NT2/D1 (cell line): ENCODE data around the gene LRRC3.

Source experiments
- DNase-seq: peaks from one replicate; pipeline ENCODE4 v3.0.0-alpha.2; 2011; ENCODE audit warnings: low read depth, low spot score
- H3K27me3 ChIP-seq: 2 replicates; pipeline ENCODE4 v1.6.0; 2011; ENCODE audit warnings: mild to moderate bottlenecking; ENCODE audit not compliant: insufficient read length, insufficient read depth
- H3K36me3 ChIP-seq: 2 replicates; pipeline ENCODE4 v1.6.1; 2011; ENCODE audit warnings: mild to moderate bottlenecking, low read length, mixed read lengths; ENCODE audit not compliant: insufficient read depth, insufficient read length
- H3K4me1 ChIP-seq: 2 replicates; pipeline ENCODE4 v1.5.1; 2011; ENCODE audit not compliant: insufficient read depth, insufficient read length
- H3K4me3 ChIP-seq: 2 replicates; pipeline ENCODE4 v1.5.1; 2011; ENCODE audit warnings: low read depth; ENCODE audit not compliant: insufficient read length
- H3K9ac ChIP-seq: 2 replicates; pipeline ENCODE4 v1.6.0; 2011; ENCODE audit warnings: low read depth; ENCODE audit not compliant: insufficient read length
- H3K9me3 ChIP-seq: 2 replicates; pipeline ENCODE4 v1.5.1; 2011; ENCODE audit warnings: mild to moderate bottlenecking, low read length; ENCODE audit not compliant: insufficient read depth
- SUZ12 ChIP-seq: IDR thresholded peaks from 2 replicates; pipeline ENCODE4 v1.6.1; 2011; ENCODE audit not compliant: insufficient read length, insufficient read depth; ENCODE audit errors: extremely low read depth
- YY1 ChIP-seq: IDR thresholded peaks from 2 replicates; pipeline ENCODE4 v1.6.1; 2011; ENCODE audit not compliant: insufficient read length, insufficient read depth
- ZNF274 ChIP-seq: IDR thresholded peaks from 2 replicates; pipeline ENCODE4 v1.6.1; 2011; ENCODE audit warnings: mild to moderate bottlenecking, low read depth, low read length

LRRC3 gene

DNA sequence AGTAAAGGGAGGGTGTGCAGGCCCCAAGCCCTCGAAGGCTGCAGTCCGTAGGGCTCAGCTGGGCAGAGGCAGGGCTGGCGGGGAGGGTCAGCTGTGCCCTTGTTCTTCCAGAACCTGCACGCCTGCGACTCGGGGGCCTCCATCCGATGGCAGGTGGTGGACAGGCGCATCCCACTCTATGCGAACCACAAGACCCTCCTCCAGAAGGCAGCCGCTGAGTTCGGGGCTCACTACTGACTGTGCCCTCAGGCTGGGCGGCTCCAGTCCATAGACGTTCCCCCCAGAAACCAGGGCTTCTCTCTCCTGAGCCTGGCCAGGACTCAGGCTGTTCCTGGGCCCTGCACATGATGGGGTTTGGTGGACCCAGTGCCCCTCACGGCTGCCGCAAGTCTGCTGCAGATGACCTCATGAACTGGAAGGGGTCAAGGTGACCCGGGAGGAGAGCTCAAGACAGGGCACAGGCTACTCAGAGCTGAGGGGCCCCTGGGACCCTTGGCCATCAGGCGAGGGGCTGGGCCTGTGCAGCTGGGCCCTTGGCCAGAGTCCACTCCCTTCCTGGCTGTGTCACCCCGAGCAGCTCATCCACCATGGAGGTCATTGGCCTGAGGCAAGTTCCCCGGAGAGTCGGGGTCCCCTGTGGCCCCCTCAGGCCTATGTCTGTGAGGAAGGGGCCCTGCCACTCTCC, 13.6 kb upstream of the LRRC3 start:
- DNase-seq, result no peak
- no peaks in the 10 kb centered on the region for H3K27me3 ChIP-seq
- no peak for TF ChIP-seq SUZ12
- no peak for TF ChIP-seq YY1
- no peak for TF ChIP-seq ZNF274
- H3K9me3 ChIP-seq, result no peaks in the 10 kb centered on the region
- peaks cover 45% of the 10 kb centered on the region for H3K4me1 ChIP-seq
- H3K9ac ChIP-seq, result no peak overlapping the region
- H3K4me3 ChIP-seq, result no peak overlapping the region
- no peaks in the 10 kb centered on the region for H3K36me3 ChIP-seq

DNA sequence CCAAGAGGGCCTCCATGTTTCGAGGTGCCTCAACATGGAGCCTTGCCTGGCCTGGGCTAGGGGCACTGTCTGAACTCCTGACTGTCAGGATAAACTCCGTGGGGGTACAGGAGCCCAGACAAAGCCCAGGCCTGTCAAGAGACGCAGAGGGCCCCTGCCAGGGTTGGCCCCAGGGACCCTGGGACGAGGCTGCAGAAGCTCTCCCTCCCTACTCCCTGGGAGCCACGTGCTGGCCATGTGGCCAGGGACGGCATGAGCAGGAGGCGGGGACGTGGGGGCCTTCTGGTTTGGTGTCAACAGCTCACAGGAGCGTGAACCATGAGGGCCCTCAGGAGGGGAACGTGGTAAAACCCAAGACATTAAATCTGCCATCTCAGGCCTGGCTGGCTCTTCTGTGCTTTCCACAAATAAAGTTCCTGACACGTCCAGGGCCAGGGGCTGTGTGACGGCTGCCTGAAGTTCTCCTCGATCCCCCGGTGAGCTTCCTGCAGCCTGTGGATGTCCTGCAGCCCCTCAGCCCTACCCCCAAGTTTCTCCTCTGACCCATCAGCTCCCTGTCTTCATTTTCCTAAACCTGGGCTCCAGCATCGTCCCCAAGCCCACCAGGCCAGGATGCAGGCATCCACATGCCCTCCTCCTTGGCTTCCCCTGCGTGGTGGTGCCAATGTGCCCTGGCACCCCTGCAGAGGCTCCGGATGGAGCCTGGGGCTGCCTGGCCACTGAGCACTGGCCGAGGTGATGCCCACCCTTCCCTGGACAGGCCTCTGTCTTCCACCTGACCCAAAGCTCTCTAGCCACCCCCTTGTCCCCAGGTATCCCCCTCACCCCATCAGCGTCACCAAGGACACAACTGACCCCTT, 12.8 kb upstream of the LRRC3 start:
- no peak overlapping the region for H3K4me3 ChIP-seq
- no peaks in the 10 kb centered on the region for H3K9me3 ChIP-seq
- peaks cover 41% of the 10 kb centered on the region for H3K4me1 ChIP-seq
- H3K27me3 ChIP-seq, result no peaks in the 10 kb centered on the region
- no peaks in the 10 kb centered on the region for H3K36me3 ChIP-seq
- no peak overlapping the region for H3K9ac ChIP-seq
- no peak for DNase-seq
- TF ChIP-seq SUZ12 (no peak), YY1 (no peak), ZNF274 (no peak)

DNA sequence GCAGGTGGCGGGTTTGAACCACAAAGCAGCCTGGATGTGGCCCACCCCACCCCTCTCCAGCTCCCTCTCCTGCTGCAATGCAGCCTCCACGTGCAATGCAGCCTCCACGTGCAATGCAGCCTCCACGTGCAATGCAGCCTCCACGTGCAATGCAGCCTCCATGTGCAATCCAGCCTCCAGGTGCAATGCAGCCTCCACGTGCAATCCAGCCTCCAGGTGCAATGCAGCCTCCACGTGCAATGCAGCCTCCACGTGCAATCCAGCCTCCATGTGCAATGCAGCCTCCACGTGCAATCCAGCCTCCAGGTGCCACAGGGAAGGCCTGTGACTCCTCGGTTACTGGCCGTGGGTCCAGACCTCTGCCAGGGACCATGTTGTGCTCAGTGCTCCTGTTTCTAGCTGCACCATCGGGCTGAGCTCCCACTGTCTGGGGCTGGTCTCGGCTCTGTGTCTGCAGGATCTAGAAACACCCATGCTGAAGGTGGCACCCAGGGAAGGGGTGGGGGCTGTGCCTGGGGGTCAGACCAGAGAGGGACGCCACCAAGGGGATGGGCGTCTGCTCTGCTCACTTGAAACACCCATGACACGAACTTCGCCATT, 11.9 kb upstream of the LRRC3 start:
- H3K36me3 ChIP-seq, result no peaks in the 10 kb centered on the region
- no peak overlapping the region for H3K4me3 ChIP-seq
- H3K27me3 ChIP-seq, result no peaks in the 10 kb centered on the region
- no peak for DNase-seq
- no peaks in the 10 kb centered on the region for H3K9me3 ChIP-seq
- H3K9ac ChIP-seq, result no peak overlapping the region
- TF ChIP-seq SUZ12, result no peak
- TF ChIP-seq YY1, result no peak
- no peak for TF ChIP-seq ZNF274
- H3K4me1 ChIP-seq, result peaks cover 36% of the 10 kb centered on the region

DNA sequence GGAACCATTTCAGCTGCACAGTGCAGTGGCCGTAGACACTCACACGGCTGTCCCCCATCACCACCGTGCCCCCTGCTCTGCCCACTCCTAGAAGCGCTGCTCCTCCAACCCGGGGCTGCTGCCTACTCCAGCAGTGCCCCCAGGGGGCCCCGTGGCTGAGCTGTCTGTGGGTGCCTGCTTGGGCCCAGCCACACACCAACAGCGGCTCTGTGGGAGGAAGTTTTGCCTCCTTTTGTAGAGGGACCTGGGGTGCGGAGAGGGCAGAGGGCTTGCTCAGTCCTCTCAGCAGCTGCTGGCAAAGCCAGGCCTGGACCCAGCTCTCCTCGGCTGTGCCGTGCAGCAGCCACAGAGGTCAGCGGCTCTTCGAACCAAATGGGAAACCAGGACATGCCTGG, 11.4 kb upstream of the LRRC3 start:
- peaks cover 36% of the 10 kb centered on the region for H3K4me1 ChIP-seq
- no peak for TF ChIP-seq ZNF274
- no peak for TF ChIP-seq SUZ12
- TF ChIP-seq YY1, result no peak
- H3K27me3 ChIP-seq, result no peaks in the 10 kb centered on the region
- no peaks in the 10 kb centered on the region for H3K36me3 ChIP-seq
- H3K4me3 ChIP-seq, result no peak overlapping the region
- H3K9me3 ChIP-seq, result no peaks in the 10 kb centered on the region
- no peak for DNase-seq
- no peak overlapping the region for H3K9ac ChIP-seq

DNA sequence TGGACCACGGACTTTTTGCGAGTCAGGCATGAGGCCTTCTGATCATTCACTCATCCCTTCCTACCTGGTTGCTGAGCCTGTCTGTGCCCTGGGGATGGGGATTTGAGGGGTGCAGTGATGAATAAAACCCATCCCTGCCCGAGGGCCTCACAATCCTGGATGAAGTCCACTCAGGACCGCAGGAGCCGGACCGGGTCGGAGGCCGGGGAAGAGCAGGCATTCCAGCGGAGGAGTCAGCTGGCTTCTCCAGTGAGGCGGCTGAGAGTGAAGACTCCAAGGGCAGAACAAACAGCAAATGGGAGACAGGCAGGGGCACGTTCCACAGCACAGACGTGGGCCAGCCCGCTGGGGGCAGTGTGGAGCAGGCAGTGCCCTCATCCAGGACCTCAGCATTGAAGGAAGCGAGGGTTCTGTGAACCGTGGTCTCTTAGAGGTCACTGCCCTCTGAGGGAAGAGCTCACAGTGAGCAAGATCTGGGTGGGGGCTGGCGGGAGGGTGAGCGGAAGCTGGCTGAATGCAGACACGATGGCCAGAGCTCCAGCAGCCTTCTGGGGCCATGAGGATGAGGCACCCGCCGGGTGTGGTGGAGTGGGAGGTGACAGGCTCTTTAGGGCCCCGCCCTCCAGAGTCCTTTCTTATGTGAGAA, 10.9 kb upstream of the LRRC3 start:
- TF ChIP-seq YY1 (no peak), ZNF274 (no peak), SUZ12 (no peak)
- DNase-seq, result peak; percentile 57
- no peaks in the 10 kb centered on the region for H3K27me3 ChIP-seq

DNA sequence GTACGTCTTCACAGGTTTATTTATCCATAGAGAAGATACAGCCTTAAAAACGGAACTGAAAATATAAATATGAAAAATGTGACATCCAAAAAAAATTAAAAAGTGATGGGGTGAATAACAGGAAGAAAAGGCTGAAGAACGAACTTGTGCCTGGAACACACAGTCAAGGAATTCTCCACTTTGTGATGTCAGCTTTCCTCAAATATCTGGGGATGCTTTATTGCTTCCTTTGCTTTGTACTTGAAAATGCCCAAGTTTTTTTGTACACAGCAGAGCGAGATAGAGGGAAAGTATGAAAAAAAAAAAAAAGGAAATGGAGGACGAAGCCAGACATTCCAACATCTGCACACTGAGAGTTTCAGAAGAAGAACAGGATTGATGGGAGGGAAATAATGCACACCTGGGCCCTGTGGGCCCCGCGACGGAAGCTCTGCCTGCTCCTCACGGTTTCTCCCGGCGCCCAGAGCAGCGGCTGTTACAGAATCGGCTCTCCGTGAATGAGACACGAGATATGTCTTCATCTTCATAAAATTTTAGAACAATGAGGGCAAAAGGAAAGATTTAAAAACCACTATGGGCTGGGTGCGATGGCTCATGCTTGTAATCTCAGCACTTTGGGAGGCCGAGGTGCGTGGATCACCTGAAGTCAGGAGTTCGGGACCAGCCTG, 10.0 kb upstream of the LRRC3 start:
- no peak for TF ChIP-seq YY1
- no peak for TF ChIP-seq SUZ12
- no peak for TF ChIP-seq ZNF274
- Histone ChIP-seq H3K36me3 (no peaks in the 10 kb centered on the region), H3K4me3 (no peak overlapping the region), H3K27me3 (no peaks in the 10 kb centered on the region), H3K9ac (no peak overlapping the region), H3K4me1 (peaks cover 32% of the 10 kb centered on the region), H3K9me3 (no peaks in the 10 kb centered on the region)
- DNase-seq, result no peak

More for the DNA sequence above, 10.9 kb upstream of the LRRC3 start:
- H3K4me1 ChIP-seq, result peaks cover 33% of the 10 kb centered on the region
- no peak overlapping the region for H3K9ac ChIP-seq
- no peaks in the 10 kb centered on the region for H3K36me3 ChIP-seq
- H3K9me3 ChIP-seq, result no peaks in the 10 kb centered on the region
- H3K4me3 ChIP-seq, result no peak overlapping the region
